HepG2 (cell line): ENCODE measurements around the gene UBR4. TPM values are rescaled to one million over a fixed set of nuclear protein-coding genes. Genes with fewer than 3 reads are reported as not detected.

Experiments
- ATAC-seq: fragments of 200-7000 bp; cut with Tn5 transposase; 3 replicates; pipeline ENCODE4 v1.9.1; 2020; ENCODE audit warnings: mild to moderate bottlenecking, moderate library complexity
- BruUV-seq: library from RNA; stranded (reverse); fragments of 400-500 nt; replicated peaks from 2 replicates; lab custom pipeline; 2021; lab: Mats Ljungman, UMichigan
- CTCF ChIA-PET: fragments of 300-600 bp; formaldehyde crosslinking; extraction: SDS; loops from one replicate; lab custom pipeline; 2021; ENCODE audit warnings: low total read pairs, inconsistent platforms, low intra/inter-chr PET ratio; lab: Yijun Ruan, JAX
- POLR2A ChIA-PET: fragments of 350-600 bp; sonication (Branson Sonifier 250); formaldehyde crosslinking; loops from one replicate; lab custom pipeline; 2020; ENCODE audit warnings: antibody characterized with exemption, inconsistent platforms; lab: Yijun Ruan, JAX
- DNase-seq: peaks from one replicate; pipeline ENCODE4 v3.0.0-alpha.2; 2015; ENCODE audit warnings: low spot score
- FAIRE-seq: peaks from 3 replicates; lab custom pipeline; 2011; peaks lifted over from hg19 to GRCh38; lab: Jason Lieb, UNC
- H2AFZ ChIP-seq: one replicate; pipeline ENCODE4 v1.6.1; 2011; ENCODE audit warnings: low read length, inconsistent platforms
- H3K27ac ChIP-seq: fragments of 300-600 bp; 3 replicates; pipeline ENCODE4 v1.8.0; 2011; ENCODE audit warnings: mixed run types, mild to moderate bottlenecking, mixed read lengths, low read length, inconsistent platforms; ENCODE audit not compliant: insufficient read depth; ENCODE audit errors: extremely low read length
- H3K27me3 ChIP-seq, 2 experiments: fragments of 200-600 bp in 1 of 2; 2 replicates in 1 of 2; 3 replicates in 1 of 2; pipeline versions ENCODE4 v1.6.0 to v1.8.0; 2011; ENCODE audit warnings: low read length in 2 of 2, mild to moderate bottlenecking in 2 of 2, moderate library complexity in 2 of 2, inconsistent platforms in 1 of 2; ENCODE audit not compliant: insufficient read depth in 2 of 2, control insufficient read depth in 1 of 2
- H3K36me3 ChIP-seq, 2 experiments: fragments of 200-600 bp in 1 of 2; replicated peaks in 1 of 2; 2 replicates in 1 of 2; 3 replicates in 1 of 2; pipeline versions ENCODE4 v1.5.1 to v1.8.0; 2011; ENCODE audit warnings: low read length in 2 of 2, inconsistent platforms in 1 of 2; ENCODE audit not compliant: insufficient read depth in 2 of 2, control insufficient read depth in 1 of 2
- H3K4me1 ChIP-seq: 2 replicates; pipeline ENCODE4 v1.5.1; 2012; ENCODE audit warnings: low read length, inconsistent platforms; ENCODE audit not compliant: insufficient read depth
- H3K4me2 ChIP-seq: 2 replicates; pipeline ENCODE4 v1.6.0; 2011; ENCODE audit warnings: low read depth, low read length, inconsistent platforms
- H3K4me3 ChIP-seq, 3 experiments: fragments of 200-600 bp in 1 of 3; sonication (generic), shearing (Covaris generic) in 1 of 3; replicated peaks in 1 of 3; 2 replicates each; pipeline ENCODE4 v1.5.1; 2011 to 2016; ENCODE audit warnings: low read length in 3 of 3, inconsistent platforms in 2 of 3, low read depth in 2 of 3, mild to moderate bottlenecking in 2 of 3, control low read depth in 1 of 3, mixed read lengths in 1 of 3; ENCODE audit not compliant: insufficient read depth in 1 of 3
- H3K79me2 ChIP-seq: one replicate; pipeline ENCODE4 v1.6.1; 2011; ENCODE audit warnings: low read length, inconsistent platforms; ENCODE audit not compliant: insufficient read depth
- H3K9ac ChIP-seq: 2 replicates; pipeline ENCODE4 v1.6.0; 2011; ENCODE audit warnings: mild to moderate bottlenecking, low read depth, low read length, inconsistent platforms; ENCODE audit not compliant: insufficient read depth
- H3K9me3 ChIP-seq: 2 replicates; pipeline ENCODE4 v1.5.1; 2012; ENCODE audit warnings: mild to moderate bottlenecking, low read length
- H4K20me1 ChIP-seq: 2 replicates; pipeline ENCODE4 v1.6.0; 2011; ENCODE audit warnings: inconsistent platforms, mild to moderate bottlenecking, low read length, moderate library complexity; ENCODE audit not compliant: insufficient read depth
- BHLHE40 ChIP-seq: IDR thresholded peaks from 2 replicates; pipeline ENCODE4 v1.6.1; 2011; ENCODE audit warnings: low read length, improper control_type of control experiment
- FOXP1 ChIP-seq, 2 experiments: fragments of 450-650 bp in 1 of 2; IDR thresholded peaks; 2 replicates each; pipeline ENCODE4 v1.6.1; 2017 to 2018; ENCODE audit warnings: antibody characterized with exemption in 1 of 2
- JUN ChIP-seq: sonication (generic); formaldehyde crosslinking; IDR thresholded peaks from 2 replicates; pipeline ENCODE4 v1.4.0; 2020; ENCODE audit warnings: mild to moderate bottlenecking, missing genetic modification reagents
- MED13 ChIP-seq: sonication (generic); formaldehyde crosslinking; IDR thresholded peaks from 2 replicates; pipeline ENCODE4 v1.5.0; 2020; ENCODE audit warnings: missing genetic modification reagents
- PCBP1 ChIP-seq: fragments of 200-400 bp; formaldehyde crosslinking; IDR thresholded peaks from 2 replicates; pipeline ENCODE4 v1.6.1; 2017; ENCODE audit warnings: mild to moderate bottlenecking, low read depth, low read length, borderline replicate concordance
- RBM22 ChIP-seq: fragments of 200-400 bp; formaldehyde crosslinking; optimal IDR thresholded peaks from 2 replicates; pipeline ENCODE3; 2017; ENCODE audit warnings: mild to moderate bottlenecking, low read length, moderate library complexity
- RNF2 ChIP-seq: fragments of 450-650 bp; conservative IDR thresholded peaks from 2 replicates; pipeline ENCODE4 v1.6.1; 2016; ENCODE audit warnings: low read depth
- SRSF1 ChIP-seq: fragments of 200-400 bp; formaldehyde crosslinking; optimal IDR thresholded peaks from 2 replicates; pipeline ENCODE3; 2017; ENCODE audit warnings: mild to moderate bottlenecking, low read depth, low read length, moderate library complexity
- ZEB1 ChIP-seq: IDR thresholded peaks from 2 replicates; pipeline ENCODE4 v1.6.1; 2012; ENCODE audit warnings: mild to moderate bottlenecking, low read depth, inconsistent platforms; ENCODE audit not compliant: insufficient replicate concordance
- ZFP41 ChIP-seq: sonication (generic); formaldehyde crosslinking; IDR thresholded peaks from 2 replicates; pipeline ENCODE4 v1.4.0; 2020; ENCODE audit warnings: mild to moderate bottlenecking, missing genetic modification reagents, borderline replicate concordance
- ZSCAN9 ChIP-seq: IDR thresholded peaks from 2 replicates; pipeline ENCODE4 v1.6.1; 2016; ENCODE audit warnings: borderline replicate concordance
- WGBS: methylation state at CpG from one replicate; pipeline ENCODE4 v1.1.6; 2017; ENCODE audit warnings: low lambda C conversion rate; 5-methylcytosine and 5-hydroxymethylcytosine counted together
- in situ Hi-C: cut with HindIII; loops from 2 replicates; pipeline ENCODE4 v1.10.0; 2017; ENCODE audit warnings: low pct_unique_long_range_greater_than_20kb; ENCODE audit not compliant: extremely low pct_ligation_motif_present
- intact Hi-C: fragments of 100-400 bp; cut with micrococcal nuclease; formaldehyde crosslinking; loops from one replicate; pipeline ENCODE4 v1.10.0; 2022; ENCODE audit not compliant: unreplicated experiment
- polyA plus RNA-seq, 8 experiments: library from polyadenylated mRNA; depleted of rRNA in 3 of 8; stranded (reverse) in 7 of 8; unstranded in 1 of 8; fragments of >200 nt; fragmentation: Illumina TruSeq in 4 of 8; extraction: Trizol in 4 of 8; gene quantifications; 2 replicates each; pipeline versions ENCODE4 v1.2.1 to v1.2.3, GENCODE V29; 2011 to 2016; ENCODE audit warnings: low read depth in 4 of 8, missing spikeins in 1 of 8, mixed read lengths in 1 of 8; ENCODE audit not compliant: insufficient read depth in 1 of 8
- total RNA-seq, 5 experiments: library from RNA; depleted of rRNA; stranded (reverse); fragments of >200 nt; fragmentation: Illumina TruSeq; extraction: Trizol; gene quantifications; 2 replicates each; pipeline ENCODE4 v1.2.3, GENCODE V29; 2016; ENCODE audit warnings: low read depth in 1 of 5
- TF ChIP-seq, protein P1 (sequence below): sonication (generic); formaldehyde crosslinking; IDR thresholded peaks from 2 replicates; pipeline ENCODE4 v1.5.1; 2020; ENCODE audit warnings: mild to moderate bottlenecking, missing genetic modification reagents, moderate library complexity

Gene UBR4
- total and polyA plus RNA-seq, 2 of the 13 experiments (the other 11 are each of a cell fraction or from before 2014, with no cell fraction given) = 59.1 to 106 TPM

- Histone ChIP-seq H3K27me3 (peaks cover 0 to 4% of the 10 kb centered on the region in 2 experiments; a peak in 1 of 5 replicates), H3K9me3 (no peaks in the 10 kb centered on the region), H3K9ac (no peak overlapping the region), H3K4me2 (no peak overlapping the region), H3K4me3 (no peak overlapping the region), H4K20me1 (no peaks in the 10 kb centered on the region), H3K36me3 (no peaks in the 10 kb centered on the region), H3K4me1 (peaks cover 55% of the 10 kb centered on the region), H3K79me2 (no peaks in the 10 kb centered on the region), H2AFZ (no peak overlapping the region), H3K27ac (no peak overlapping the region)
- ATAC-seq = no peak
- ChIA-PET POLR2A (no interaction called here), CTCF (no interaction called here)
- no peak for FAIRE-seq
- in situ Hi-C loops (no loop called here), intact Hi-C loops (no loop called here)
- TF ChIP-seq MED13 = no peak
- TF ChIP-seq ZSCAN9 = no peak
- TF ChIP-seq RBM22 = no peak
- no peak for TF ChIP-seq FOXP1 (IDR thresholded peaks at IDR 0.05)
- no peak for TF ChIP-seq FOXP1 (CRISPR knock-in tag; IDR thresholded peaks at IDR 0.05)
- TF ChIP-seq JUN (CRISPR knock-in tag) = no peak
- TF ChIP-seq ZEB1 = no peak
- TF ChIP-seq BHLHE40 = no peak
- TF ChIP-seq ZFP41 (CRISPR knock-in tag) = no peak
- no peak for TF ChIP-seq SRSF1
- WGBS = 38% methylated on average over 8 of the region's 8 CpGs
- DNase-seq = no peak
- BruUV-seq = no TSS peak
Observed at GRCh38 chr1:19058476-19058797, 151.6 kb downstream of the UBR4 start.

DNA sequence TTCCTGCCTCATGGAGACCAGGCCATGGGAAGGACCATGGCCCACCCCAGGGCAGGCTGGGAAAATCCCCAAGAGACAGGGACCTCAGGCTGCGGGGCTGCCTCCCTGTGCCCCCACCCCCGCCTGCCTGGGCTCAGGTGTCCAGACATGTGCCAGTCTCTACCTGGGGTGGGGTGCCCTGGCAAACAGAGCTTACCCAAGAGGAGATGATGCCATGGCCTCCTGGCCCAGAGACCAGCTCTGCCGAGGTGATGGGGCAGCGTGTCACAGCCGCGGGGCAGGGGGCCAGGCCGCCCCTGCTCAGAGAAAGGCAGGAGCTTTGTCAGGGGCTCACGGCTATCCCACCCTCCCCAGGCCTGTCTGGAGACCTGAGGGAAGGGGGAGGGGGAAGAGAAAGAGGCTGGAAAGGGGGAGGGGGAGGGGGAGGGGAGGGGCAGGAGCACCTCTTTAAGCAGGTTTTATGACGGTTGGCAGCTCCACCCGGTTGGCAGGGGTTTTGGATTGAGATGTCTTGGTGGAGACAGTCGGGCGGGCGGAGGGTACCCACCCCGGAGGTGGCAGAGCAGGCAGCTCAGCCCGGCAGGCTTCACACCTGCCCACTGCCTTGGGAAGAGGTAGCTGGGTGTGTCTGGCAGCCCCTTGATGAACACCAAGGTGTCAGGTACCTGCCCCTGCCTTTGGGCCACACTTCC, 152.1 kb downstream of the UBR4 start:
- peaks cover 55% of the 10 kb centered on the region for H3K4me1 ChIP-seq
- in situ Hi-C loops = no loop called here
- no peak for FAIRE-seq
- H3K27ac ChIP-seq = no peak overlapping the region
- H2AFZ ChIP-seq = no peak overlapping the region
- no peak overlapping the region for H3K4me2 ChIP-seq
- no peak overlapping the region for H3K4me3 ChIP-seq
- H3K79me2 ChIP-seq = no peaks in the 10 kb centered on the region
- POLR2A ChIA-PET = no interaction called here
- TF ChIP-seq, protein P1, sequence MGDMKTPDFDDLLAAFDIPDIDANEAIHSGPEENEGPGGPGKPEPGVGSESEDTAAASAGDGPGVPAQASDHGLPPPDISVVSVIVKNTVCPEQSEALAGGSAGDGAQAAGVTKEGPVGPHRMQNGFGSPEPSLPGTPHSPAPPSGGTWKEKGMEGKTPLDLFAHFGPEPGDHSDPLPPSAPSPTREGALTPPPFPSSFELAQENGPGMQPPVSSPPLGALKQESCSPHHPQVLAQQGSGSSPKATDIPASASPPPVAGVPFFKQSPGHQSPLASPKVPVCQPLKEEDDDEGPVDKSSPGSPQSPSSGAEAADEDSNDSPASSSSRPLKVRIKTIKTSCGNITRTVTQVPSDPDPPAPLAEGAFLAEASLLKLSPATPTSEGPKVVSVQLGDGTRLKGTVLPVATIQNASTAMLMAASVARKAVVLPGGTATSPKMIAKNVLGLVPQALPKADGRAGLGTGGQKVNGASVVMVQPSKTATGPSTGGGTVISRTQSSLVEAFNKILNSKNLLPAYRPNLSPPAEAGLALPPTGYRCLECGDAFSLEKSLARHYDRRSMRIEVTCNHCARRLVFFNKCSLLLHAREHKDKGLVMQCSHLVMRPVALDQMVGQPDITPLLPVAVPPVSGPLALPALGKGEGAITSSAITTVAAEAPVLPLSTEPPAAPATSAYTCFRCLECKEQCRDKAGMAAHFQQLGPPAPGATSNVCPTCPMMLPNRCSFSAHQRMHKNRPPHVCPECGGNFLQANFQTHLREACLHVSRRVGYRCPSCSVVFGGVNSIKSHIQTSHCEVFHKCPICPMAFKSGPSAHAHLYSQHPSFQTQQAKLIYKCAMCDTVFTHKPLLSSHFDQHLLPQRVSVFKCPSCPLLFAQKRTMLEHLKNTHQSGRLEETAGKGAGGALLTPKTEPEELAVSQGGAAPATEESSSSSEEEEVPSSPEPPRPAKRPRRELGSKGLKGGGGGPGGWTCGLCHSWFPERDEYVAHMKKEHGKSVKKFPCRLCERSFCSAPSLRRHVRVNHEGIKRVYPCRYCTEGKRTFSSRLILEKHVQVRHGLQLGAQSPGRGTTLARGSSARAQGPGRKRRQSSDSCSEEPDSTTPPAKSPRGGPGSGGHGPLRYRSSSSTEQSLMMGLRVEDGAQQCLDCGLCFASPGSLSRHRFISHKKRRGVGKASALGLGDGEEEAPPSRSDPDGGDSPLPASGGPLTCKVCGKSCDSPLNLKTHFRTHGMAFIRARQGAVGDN = peak; percentile 44
- TF ChIP-seq RNF2 (no peak), PCBP1 (0 out of 2 replicates have a peak, but pooled peaks have one; percentile 50)
- TF ChIP-seq, all 625 proteins: peak for 2
- BruUV-seq = no TSS peak
- CTCF ChIA-PET = no interaction called here
- no peaks in the 10 kb centered on the region for H3K9me3 ChIP-seq
- H4K20me1 ChIP-seq = no peaks in the 10 kb centered on the region
- 62% methylated on average over 8 of the region's 15 CpGs for WGBS
- intact Hi-C loops = no loop called here
- no peak overlapping the region for H3K9ac ChIP-seq
- H3K27me3 ChIP-seq = peaks cover 0 to 5% of the 10 kb centered on the region in 2 experiments; a peak in 1 of 5 replicates
- no peak for DNase-seq
- no peak for ATAC-seq
- no peaks in the 10 kb centered on the region for H3K36me3 ChIP-seq
